Measurements from ENCODE around the gene SLC23A2.
"Not testable (repeated sequence)": the region's sequence is repeated elsewhere in the genome, so short reads cannot be mapped to it uniquely, and the experiment has no call there.

The SLC23A2 gene

GRCh38 chr20:5001174-5002076, at the start of gene SLC23A2:
Gene SLC23A2, minus strand, starts transcription at chr20:5001510. Its CDS starts 68,948 bp downstream, at chr20:4932562.
- DNase-seq: peak; percentile 58

- DNase-seq: no peak
These were observed 45.5 kb upstream of the SLC23A2 start for GRCh38 chr20:5046656-5047339.

GRCh38 chr20:5045906-5046305, 44.6 kb upstream of the SLC23A2 start:
- DNase-seq: no peak

- no peak for DNase-seq
These were observed 42.8 kb upstream of the SLC23A2 start for GRCh38 chr20:5044075-5044620.

- peak; percentile 93 for DNase-seq
These were observed 40.1 kb upstream of the SLC23A2 start for GRCh38 chr20:5041433-5041832.

GRCh38 chr20:5040345-5040744, 39.0 kb upstream of the SLC23A2 start:
- DNase-seq: no peak

- no peak for DNase-seq
These were observed 38.6 kb upstream of the SLC23A2 start for GRCh38 chr20:5039889-5040288.

- DNase-seq: no peak
These were observed 37.9 kb upstream of the SLC23A2 start for GRCh38 chr20:5039255-5039657.

GRCh38 chr20:5036828-5037227, 35.5 kb upstream of the SLC23A2 start:
- no peak for DNase-seq

GRCh38 chr20:5035518-5035917, 34.2 kb upstream of the SLC23A2 start:
- DNase-seq: not testable (repeated sequence)

GRCh38 chr20:5033566-5033965, 32.3 kb upstream of the SLC23A2 start:
- peak; percentile 83 for DNase-seq

GRCh38 chr20:5031701-5032100, 30.4 kb upstream of the SLC23A2 start:
- DNase-seq: not testable (repeated sequence)

- peak; percentile 86 for DNase-seq
These were observed 29.9 kb upstream of the SLC23A2 start for GRCh38 chr20:5031206-5031557.

GRCh38 chr20:5030348-5031205, 29.3 kb upstream of the SLC23A2 start:
- DNase-seq: no peak

- peak; percentile 69 for DNase-seq
These were observed 27.1 kb upstream of the SLC23A2 start for GRCh38 chr20:5028258-5029059.

GRCh38 chr20:5024982-5025381, 23.7 kb upstream of the SLC23A2 start:
- no peak for DNase-seq

- no peak for DNase-seq
These were observed 22.8 kb upstream of the SLC23A2 start for GRCh38 chr20:5024103-5024502.

- DNase-seq: not testable (repeated sequence)
These were observed 21.9 kb upstream of the SLC23A2 start for GRCh38 chr20:5023171-5023570.

GRCh38 chr20:5020760-5021159, 19.4 kb upstream of the SLC23A2 start:
- no peak for DNase-seq

GRCh38 chr20:5013682-5014447, 12.6 kb upstream of the SLC23A2 start:
- no peak for DNase-seq

GRCh38 chr20:5008759-5009158, 7.4 kb upstream of the SLC23A2 start:
- no peak for DNase-seq
